DND-41 (cell line): ENCODE data around the gene UBR1.

Experiments used
- ATAC-seq: fragments of 200-7000 bp; cut with Tn5 transposase; 3 replicates; pipeline ENCODE4 v1.9.1; 2021; ENCODE audit warnings: low read depth; ENCODE audit not compliant: insufficient read depth
- DNase-seq: peaks from one replicate; pipeline ENCODE4 v3.0.0-alpha.2; 2020
- H2AFZ ChIP-seq: 2 replicates; pipeline ENCODE4 v1.6.0; 2012; ENCODE audit warnings: low read depth, low read length
- H3K27ac ChIP-seq: 2 replicates; pipeline ENCODE4 v1.5.1; 2012; ENCODE audit warnings: low read length, inconsistent platforms
- H3K27me3 ChIP-seq: fragments of 200-600 bp; sonication (generic); 2 replicates; pipeline ENCODE4 v1.6.0; 2012; ENCODE audit warnings: low read length, mild to moderate bottlenecking, inconsistent platforms; ENCODE audit not compliant: insufficient read depth, poor library complexity
- H3K36me3 ChIP-seq: 2 replicates; pipeline ENCODE4 v1.5.1; 2012; ENCODE audit warnings: low read length, inconsistent platforms; ENCODE audit not compliant: insufficient read depth
- H3K4me1 ChIP-seq: 2 replicates; pipeline ENCODE4 v1.5.1; 2012; ENCODE audit warnings: mild to moderate bottlenecking, low read length; ENCODE audit not compliant: insufficient read depth
- H3K4me2 ChIP-seq: 2 replicates; pipeline ENCODE4 v1.6.0; 2012; ENCODE audit warnings: mild to moderate bottlenecking, moderate library complexity, low read length, inconsistent platforms; ENCODE audit not compliant: insufficient read depth
- H3K4me3 ChIP-seq, 2 experiments: fragments of 200-600 bp in 1 of 2; shearing (Covaris generic) in 1 of 2; 2 replicates each; pipeline ENCODE4 v1.5.1; 2012 to 2016; ENCODE audit warnings: inconsistent platforms in 2 of 2, low read length in 2 of 2, mild to moderate bottlenecking in 2 of 2, low read depth in 1 of 2, moderate library complexity in 1 of 2
- H3K79me2 ChIP-seq: 2 replicates; pipeline ENCODE4 v1.6.0; 2012; ENCODE audit warnings: low read length, inconsistent platforms; ENCODE audit not compliant: insufficient read depth
- H3K9ac ChIP-seq: 2 replicates; pipeline ENCODE4 v1.6.0; 2012; ENCODE audit warnings: low read depth, mild to moderate bottlenecking, inconsistent platforms, low read length, moderate library complexity
- H3K9me3 ChIP-seq: 2 replicates; pipeline ENCODE4 v1.5.1; 2012; ENCODE audit warnings: low read length, moderate library complexity, mild to moderate bottlenecking, inconsistent platforms; ENCODE audit not compliant: insufficient read depth, severe bottlenecking
- H4K20me1 ChIP-seq: 2 replicates; pipeline ENCODE4 v1.6.0; 2012; ENCODE audit warnings: low read length; ENCODE audit not compliant: insufficient read depth
- EZH2 ChIP-seq: IDR thresholded peaks from 3 replicates; pipeline ENCODE4 v1.6.1; 2012; ENCODE audit warnings: borderline replicate concordance, low read depth, mild to moderate bottlenecking, moderate library complexity, low read length, inconsistent platforms; ENCODE audit not compliant: severe bottlenecking
- TF ChIP-seq, protein P1 (sequence below): IDR thresholded peaks from 2 replicates; pipeline ENCODE4 v1.5.1; 2012; ENCODE audit warnings: borderline replicate concordance, low read length, moderate library complexity, mild to moderate bottlenecking; ENCODE audit not compliant: poor library complexity, severe bottlenecking; ENCODE audit errors: extremely low read depth

The UBR1 gene

DNA sequence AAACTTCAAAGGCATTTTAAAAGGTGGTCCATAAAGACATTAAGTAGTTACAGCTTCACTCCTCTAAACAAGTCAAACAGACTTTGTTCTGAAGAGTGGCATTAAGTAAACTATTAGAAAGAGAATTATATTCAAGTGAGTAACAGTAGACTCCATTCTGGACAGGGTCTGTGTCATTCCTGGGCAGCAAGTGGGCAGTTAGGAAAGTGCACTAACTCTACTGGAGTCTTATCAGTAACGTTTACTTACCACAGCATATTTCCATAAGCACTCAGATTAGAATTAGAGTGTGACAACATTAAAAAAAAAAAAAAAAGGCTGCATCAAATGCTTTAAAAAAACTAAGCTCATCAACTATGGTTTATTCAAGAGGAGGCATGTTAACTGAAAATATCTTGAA lies 10.6 kb downstream of the UBR1 start:
- H2AFZ ChIP-seq: no peak overlapping the region
- ATAC-seq (no peak), DNase-seq (no peak)
- H3K4me3 ChIP-seq: no peak overlapping the region
- peaks cover 6% of the 10 kb centered on the region; the same call in 1 of the 2 replicates for H4K20me1 ChIP-seq
- peaks cover 88% of the 10 kb centered on the region for H3K79me2 ChIP-seq
- H3K9me3 ChIP-seq: no peaks in the 10 kb centered on the region
- peaks cover 18% of the 10 kb centered on the region for H3K36me3 ChIP-seq
- H3K27me3 ChIP-seq: no peaks in the 10 kb centered on the region
- H3K27ac ChIP-seq: no peak overlapping the region
- no peak overlapping the region for H3K4me2 ChIP-seq
- TF ChIP-seq, protein P1, sequence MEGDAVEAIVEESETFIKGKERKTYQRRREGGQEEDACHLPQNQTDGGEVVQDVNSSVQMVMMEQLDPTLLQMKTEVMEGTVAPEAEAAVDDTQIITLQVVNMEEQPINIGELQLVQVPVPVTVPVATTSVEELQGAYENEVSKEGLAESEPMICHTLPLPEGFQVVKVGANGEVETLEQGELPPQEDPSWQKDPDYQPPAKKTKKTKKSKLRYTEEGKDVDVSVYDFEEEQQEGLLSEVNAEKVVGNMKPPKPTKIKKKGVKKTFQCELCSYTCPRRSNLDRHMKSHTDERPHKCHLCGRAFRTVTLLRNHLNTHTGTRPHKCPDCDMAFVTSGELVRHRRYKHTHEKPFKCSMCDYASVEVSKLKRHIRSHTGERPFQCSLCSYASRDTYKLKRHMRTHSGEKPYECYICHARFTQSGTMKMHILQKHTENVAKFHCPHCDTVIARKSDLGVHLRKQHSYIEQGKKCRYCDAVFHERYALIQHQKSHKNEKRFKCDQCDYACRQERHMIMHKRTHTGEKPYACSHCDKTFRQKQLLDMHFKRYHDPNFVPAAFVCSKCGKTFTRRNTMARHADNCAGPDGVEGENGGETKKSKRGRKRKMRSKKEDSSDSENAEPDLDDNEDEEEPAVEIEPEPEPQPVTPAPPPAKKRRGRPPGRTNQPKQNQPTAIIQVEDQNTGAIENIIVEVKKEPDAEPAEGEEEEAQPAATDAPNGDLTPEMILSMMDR: no peak
- no peak for TF ChIP-seq EZH2
- H3K4me1 ChIP-seq: no peaks in the 10 kb centered on the region
- no peak overlapping the region for H3K9ac ChIP-seq

DNA sequence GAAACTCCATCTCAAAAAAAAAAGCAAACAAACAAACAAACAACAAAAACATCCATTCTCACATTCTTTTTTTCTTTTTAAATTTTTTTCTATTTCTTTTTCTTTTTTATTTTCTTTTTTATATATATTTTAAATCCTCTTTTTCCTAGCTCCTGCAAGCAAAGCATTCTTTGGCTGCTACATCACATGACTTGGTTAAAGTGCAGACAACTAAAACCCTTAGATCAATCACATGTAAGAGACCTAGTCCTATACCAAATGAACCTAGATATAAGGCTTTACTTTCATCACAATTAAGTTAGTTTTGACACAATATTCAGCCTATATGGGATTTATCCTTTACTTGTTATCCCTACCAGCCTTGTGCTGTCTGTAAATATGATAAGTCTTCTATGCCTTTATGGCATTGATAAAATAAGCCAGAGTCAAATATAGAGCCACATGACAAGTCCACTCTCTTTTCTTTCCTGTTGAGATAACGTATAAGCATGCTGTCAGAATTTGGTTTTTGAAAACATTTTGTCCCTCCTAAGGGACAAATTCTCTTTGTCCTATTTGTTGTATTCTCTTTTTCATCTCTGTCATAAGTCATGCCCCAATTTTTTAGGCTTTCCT lies 11.3 kb downstream of the UBR1 start:
- Histone ChIP-seq H3K4me3 (no peak overlapping the region), H3K4me2 (no peak overlapping the region), H3K36me3 (peaks cover 13% of the 10 kb centered on the region; the same call in 1 of the 2 replicates), H3K4me1 (no peaks in the 10 kb centered on the region), H3K9me3 (no peaks in the 10 kb centered on the region), H3K27me3 (no peaks in the 10 kb centered on the region), H3K9ac (no peak overlapping the region), H3K79me2 (peaks cover 89% of the 10 kb centered on the region), H4K20me1 (peaks cover 6% of the 10 kb centered on the region; the same call in 1 of the 2 replicates), H3K27ac (no peak overlapping the region), H2AFZ (no peak overlapping the region)
- TF ChIP-seq, protein P1: no peak
- no peak for TF ChIP-seq EZH2
- ATAC-seq: no peak
- no peak for DNase-seq

DNA sequence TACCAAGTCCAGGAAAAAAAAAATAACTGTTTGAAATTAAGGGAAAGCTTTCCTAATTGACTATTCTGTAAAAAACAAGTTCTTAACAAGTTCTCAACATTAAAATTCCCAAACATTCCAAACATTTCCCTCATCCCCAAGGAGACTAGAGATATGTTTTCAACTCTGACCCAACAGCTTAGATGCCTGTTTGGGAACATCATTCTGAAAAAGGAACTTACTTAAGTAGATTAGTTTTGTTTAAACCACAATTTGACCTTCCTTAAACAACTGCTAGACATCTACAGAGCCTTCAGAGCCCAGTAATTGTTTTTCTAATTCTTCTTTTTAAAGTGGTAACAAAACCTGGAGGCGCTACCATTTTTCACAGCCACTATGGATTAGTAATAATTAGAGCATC lies 12.8 kb downstream of the UBR1 start:
- H3K4me1 ChIP-seq: no peaks in the 10 kb centered on the region
- no peak overlapping the region for H3K4me3 ChIP-seq
- no peak overlapping the region for H3K4me2 ChIP-seq
- H3K9ac ChIP-seq: no peak overlapping the region
- no peak overlapping the region for H3K27ac ChIP-seq
- no peak overlapping the region for H2AFZ ChIP-seq
- peaks cover 6% of the 10 kb centered on the region; the same call in 1 of the 2 replicates for H4K20me1 ChIP-seq
- no peak for TF ChIP-seq EZH2
- TF ChIP-seq, protein P1: no peak
- peaks cover 82% of the 10 kb centered on the region for H3K79me2 ChIP-seq
- H3K9me3 ChIP-seq: no peaks in the 10 kb centered on the region
- peaks cover 11% of the 10 kb centered on the region; the same call in 1 of the 2 replicates for H3K36me3 ChIP-seq
- no peaks in the 10 kb centered on the region for H3K27me3 ChIP-seq
- DNase-seq (no peak), ATAC-seq (no peak)
